Nephron (organoid): ENCODE measurements around the gene GLI2.

Experiments
- H3K27ac Mint-ChIP-seq, 3 experiments: 2 replicates each; pipeline ENCODE4 v1.8.0; 2020; ENCODE audit warnings: mixed read lengths in 3 of 3, mild to moderate bottlenecking in 2 of 3, moderate library complexity in 1 of 3
- H3K27me3 Mint-ChIP-seq: 2 replicates; pipeline ENCODE4 v1.8.0; 2021; ENCODE audit warnings: low read depth, mild to moderate bottlenecking, moderate library complexity, mixed read lengths
- H3K36me3 Mint-ChIP-seq: 2 replicates; pipeline ENCODE4 v1.8.0; 2020; ENCODE audit warnings: low read depth, mixed read lengths
- H3K4me1 Mint-ChIP-seq: 2 replicates; pipeline ENCODE4 v1.8.0; 2020; ENCODE audit warnings: mixed read lengths
- H3K4me3 Mint-ChIP-seq, 3 experiments: 2 replicates each; pipeline ENCODE4 v1.8.0; 2020; ENCODE audit warnings: mild to moderate bottlenecking in 3 of 3, mixed read lengths in 3 of 3, moderate library complexity in 2 of 3
- H3K9me3 Mint-ChIP-seq: 2 replicates; pipeline ENCODE4 v1.8.0; 2020; ENCODE audit warnings: mixed read lengths
- CTCF ChIP-seq, 3 experiments: fragments of 200-600 bp; sonication (generic); IDR thresholded peaks; one replicate each; pipeline ENCODE4 v1.5.0; 2021; ENCODE audit warnings: antibody characterized with exemption in 3 of 3; ENCODE audit not compliant: unreplicated experiment in 3 of 3

The GLI2 gene

GRCh38 chr2:120692691-120693090 is 43.0 kb upstream of the GLI2 start:
- TF ChIP-seq CTCF (IDR thresholded peaks at IDR 0.05; ENCODE audit: unreplicated experiment in 3 of 3): no peak
- H3K27me3 Mint-ChIP-seq: peaks cover 79% of the 10 kb centered on the region
- H3K36me3 Mint-ChIP-seq: no peaks in the 10 kb centered on the region
- no peak overlapping the region for H3K27ac Mint-ChIP-seq
- H3K4me3 Mint-ChIP-seq: no peak overlapping the region
- peaks cover 6% of the 10 kb centered on the region for H3K4me1 Mint-ChIP-seq
- H3K9me3 Mint-ChIP-seq: no peaks in the 10 kb centered on the region

GRCh38 chr2:120693121-120693520 is 42.5 kb upstream of the GLI2 start:
- Mint-ChIP-seq H3K4me3 (no peak overlapping the region), H3K36me3 (no peaks in the 10 kb centered on the region), H3K4me1 (peaks cover 6% of the 10 kb centered on the region), H3K27ac (no peak overlapping the region), H3K27me3 (peaks cover 78% of the 10 kb centered on the region), H3K9me3 (no peaks in the 10 kb centered on the region)
- TF ChIP-seq CTCF (IDR thresholded peaks at IDR 0.05; ENCODE audit: unreplicated experiment in 3 of 3): no peak

GRCh38 chr2:120694034-120694433 is 41.6 kb upstream of the GLI2 start:
- TF ChIP-seq CTCF (IDR thresholded peaks at IDR 0.05; ENCODE audit: unreplicated experiment in 3 of 3): no peak
- Mint-ChIP-seq H3K4me3 (no peak overlapping the region), H3K27me3 (peaks cover 72% of the 10 kb centered on the region), H3K9me3 (no peaks in the 10 kb centered on the region), H3K36me3 (no peaks in the 10 kb centered on the region), H3K4me1 (peaks cover 6% of the 10 kb centered on the region), H3K27ac (no peak overlapping the region)

GRCh38 chr2:120697471-120697870 is 38.2 kb upstream of the GLI2 start:
- no peak overlapping the region for H3K4me3 Mint-ChIP-seq
- peaks cover 63% of the 10 kb centered on the region for H3K27me3 Mint-ChIP-seq
- H3K4me1 Mint-ChIP-seq: peaks cover 13% of the 10 kb centered on the region
- TF ChIP-seq CTCF (IDR thresholded peaks at IDR 0.05; ENCODE audit: unreplicated experiment in 3 of 3): no peak
- H3K27ac Mint-ChIP-seq: no peak overlapping the region
- peaks cover 2% of the 10 kb centered on the region for H3K9me3 Mint-ChIP-seq
- H3K36me3 Mint-ChIP-seq: no peaks in the 10 kb centered on the region

DNA sequence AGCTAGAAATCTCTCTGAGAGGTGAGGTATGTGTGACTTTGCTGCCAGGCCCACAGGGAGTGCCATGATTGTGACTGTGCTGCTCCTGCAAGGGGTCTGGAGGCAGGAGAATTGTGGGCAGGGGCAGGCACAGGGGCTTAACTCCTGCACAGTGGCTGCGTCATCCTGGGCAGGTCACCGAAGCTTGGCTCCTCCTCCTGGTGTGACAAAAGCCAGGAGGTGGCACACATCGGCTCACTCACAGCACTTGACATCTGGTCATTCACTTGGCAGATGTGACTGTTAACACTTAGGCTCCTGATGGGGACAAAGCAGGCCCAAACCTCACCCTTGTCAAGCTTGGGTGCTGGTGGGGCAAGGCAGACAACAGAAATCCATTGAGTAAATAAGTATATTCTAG is 36.4 kb upstream of the GLI2 start:
- peaks cover 31% of the 10 kb centered on the region for H3K4me1 Mint-ChIP-seq
- no peak for TF ChIP-seq CTCF (IDR thresholded peaks at IDR 0.05; ENCODE audit: unreplicated experiment in 3 of 3)
- no peak overlapping the region for H3K4me3 Mint-ChIP-seq
- H3K9me3 Mint-ChIP-seq: peaks cover 2% of the 10 kb centered on the region
- no peaks in the 10 kb centered on the region for H3K36me3 Mint-ChIP-seq
- peaks cover 53% of the 10 kb centered on the region for H3K27me3 Mint-ChIP-seq
- no peak overlapping the region for H3K27ac Mint-ChIP-seq

GRCh38 chr2:120700659-120701058 is 35.0 kb upstream of the GLI2 start:
- no peak for TF ChIP-seq CTCF (IDR thresholded peaks at IDR 0.05; ENCODE audit: unreplicated experiment in 3 of 3)
- Mint-ChIP-seq H3K36me3 (no peaks in the 10 kb centered on the region), H3K4me3 (no peak overlapping the region), H3K9me3 (peaks cover 2% of the 10 kb centered on the region), H3K27ac (no peak overlapping the region), H3K27me3 (peaks cover 42% of the 10 kb centered on the region), H3K4me1 (peaks cover 29% of the 10 kb centered on the region)
